HepG2 (cell line): ENCODE data around the gene SFT2D1. TPM values are rescaled to one million over a fixed set of nuclear protein-coding genes. Genes with fewer than 3 reads are reported as not detected.
A peak's percentile ranks its signal among the peaks of the same experiment; 100 is the strongest.
"Not testable (repeated sequence)": the region's sequence is repeated elsewhere in the genome, so short reads cannot be mapped to it uniquely, and the experiment has no call there.

ENCODE experiments used
- ELF4 ChIP-seq: sonication (generic); formaldehyde crosslinking; IDR thresholded peaks from 2 replicates; pipeline ENCODE4 v1.5.0; 2020; ENCODE audit warnings: missing genetic modification reagents, mild to moderate bottlenecking, moderate library complexity, borderline replicate concordance
- FOXA3 ChIP-seq: IDR thresholded peaks from 2 replicates; pipeline ENCODE4 v1.6.1; 2016; ENCODE audit warnings: missing genetic modification reagents, missing compliant biosample characterization
- GFI1 ChIP-seq: sonication (generic); formaldehyde crosslinking; IDR thresholded peaks from 2 replicates; pipeline ENCODE4 v1.5.0; 2020; ENCODE audit warnings: missing genetic modification reagents, mild to moderate bottlenecking, borderline replicate concordance
- HNF1A ChIP-seq, 2 experiments: sonication (generic) in 1 of 2; formaldehyde crosslinking in 1 of 2; IDR thresholded peaks; 2 replicates each; pipeline versions ENCODE4 v1.4.0 to v1.6.1; 2016 to 2020; ENCODE audit warnings: borderline replicate concordance in 1 of 2, low read depth in 1 of 2, mild to moderate bottlenecking in 1 of 2, missing genetic modification reagents in 1 of 2
- KAT7 ChIP-seq: IDR thresholded peaks from 2 replicates; pipeline ENCODE4 v1.6.1; 2018; ENCODE audit warnings: borderline replicate concordance, missing compliant biosample characterization
- KDM2A ChIP-seq: sonication (generic); formaldehyde crosslinking; IDR thresholded peaks from 2 replicates; pipeline ENCODE4 v1.4.0; 2020; ENCODE audit warnings: low read depth, missing genetic modification reagents, borderline replicate concordance
- PITX1 ChIP-seq: sonication (generic); formaldehyde crosslinking; IDR thresholded peaks from 2 replicates; pipeline ENCODE4 v1.5.1; 2020; ENCODE audit warnings: mild to moderate bottlenecking, missing genetic modification reagents
- POGZ ChIP-seq: sonication (generic); formaldehyde crosslinking; IDR thresholded peaks from 2 replicates; pipeline ENCODE4 v1.4.0; 2020; ENCODE audit warnings: mild to moderate bottlenecking, missing genetic modification reagents
- THRA ChIP-seq: sonication (generic); formaldehyde crosslinking; IDR thresholded peaks from 2 replicates; pipeline ENCODE4 v1.4.0; 2020; ENCODE audit warnings: missing genetic modification reagents, borderline replicate concordance
- YEATS2 ChIP-seq: sonication (generic); formaldehyde crosslinking; IDR thresholded peaks from 2 replicates; pipeline ENCODE4 v1.4.0; 2020; ENCODE audit warnings: missing genetic modification reagents, borderline replicate concordance
- ZNF3 ChIP-seq: IDR thresholded peaks from 2 replicates; pipeline ENCODE4 v1.7.0; 2017; ENCODE audit warnings: inconsistent platforms
- ZNF362 ChIP-seq: sonication (generic); formaldehyde crosslinking; IDR thresholded peaks from 2 replicates; pipeline ENCODE4 v1.4.0; 2020; ENCODE audit warnings: missing genetic modification reagents, mild to moderate bottlenecking, borderline replicate concordance
- ZNF619 ChIP-seq: sonication (generic); formaldehyde crosslinking; IDR thresholded peaks from 2 replicates; pipeline ENCODE4 v1.4.0; 2020; ENCODE audit warnings: mild to moderate bottlenecking, missing genetic modification reagents
- polyA plus RNA-seq, 8 experiments: library from polyadenylated mRNA; depleted of rRNA in 3 of 8; stranded (reverse) in 7 of 8; unstranded in 1 of 8; fragments of >200 nt; fragmentation: Illumina TruSeq in 4 of 8; extraction: Trizol in 4 of 8; gene quantifications; 2 replicates each; pipeline versions ENCODE4 v1.2.1 to v1.2.3, GENCODE V29; 2011 to 2016; ENCODE audit warnings: low read depth in 4 of 8, missing spikeins in 1 of 8, mixed read lengths in 1 of 8; ENCODE audit not compliant: insufficient read depth in 1 of 8
- total RNA-seq, 5 experiments: library from RNA; depleted of rRNA; stranded (reverse); fragments of >200 nt; fragmentation: Illumina TruSeq; extraction: Trizol; gene quantifications; 2 replicates each; pipeline ENCODE4 v1.2.3, GENCODE V29; 2016; ENCODE audit warnings: low read depth in 1 of 5
- TF ChIP-seq, protein P1 (sequence below): sonication (generic); formaldehyde crosslinking; IDR thresholded peaks from 2 replicates; pipeline ENCODE4 v1.5.1; 2020; ENCODE audit warnings: mild to moderate bottlenecking, missing genetic modification reagents, borderline replicate concordance

Gene SFT2D1
- total and polyA plus RNA-seq, 2 of the 13 experiments (the other 11 are each of a cell fraction or from before 2014, with no cell fraction given) = 115 to 147 TPM

DNA sequence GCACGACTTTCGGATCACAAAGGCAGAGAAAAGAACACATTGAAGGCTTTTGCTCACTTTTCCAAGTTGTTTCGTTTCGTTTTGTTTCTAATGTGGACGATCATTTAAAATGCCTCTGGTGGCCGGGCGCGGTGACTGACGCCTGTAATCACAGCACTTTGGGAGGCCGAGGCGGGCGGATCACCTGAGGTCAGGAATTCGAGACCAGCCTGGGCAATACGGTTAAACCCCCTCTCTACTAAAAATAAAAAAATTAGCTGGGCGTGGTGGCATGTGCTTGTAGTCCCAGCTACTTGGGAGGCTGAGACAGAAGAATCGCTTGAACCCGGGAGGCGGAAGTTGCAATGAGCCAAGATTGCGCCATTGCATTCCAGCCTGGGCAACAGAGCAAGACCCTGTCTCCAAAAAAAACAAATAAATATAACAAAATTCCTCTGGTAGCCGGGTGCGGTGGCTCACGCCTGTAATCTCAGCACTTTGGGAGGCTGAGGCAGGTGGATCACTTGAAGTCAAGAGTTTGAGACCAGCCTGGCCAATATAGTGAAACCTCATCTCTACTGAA is 41.5 kb upstream of the SFT2D1 start (continued):
- not testable (repeated sequence) for TF ChIP-seq HNF1A (IDR thresholded peaks at IDR 0.05; ENCODE audit: low read depth)
- peak; percentile 50; the same call in 1 of the 2 replicates for TF ChIP-seq HNF1A (CRISPR knock-in tag; IDR thresholded peaks at IDR 0.05; ENCODE audit: borderline replicate concordance)
- 0 out of 2 replicates have a peak, but pooled peaks have one; percentile 8 for TF ChIP-seq ZNF619
- TF ChIP-seq GFI1 = 0 out of 2 replicates have a peak, but pooled peaks have one; percentile 15
- TF ChIP-seq, protein P1, sequence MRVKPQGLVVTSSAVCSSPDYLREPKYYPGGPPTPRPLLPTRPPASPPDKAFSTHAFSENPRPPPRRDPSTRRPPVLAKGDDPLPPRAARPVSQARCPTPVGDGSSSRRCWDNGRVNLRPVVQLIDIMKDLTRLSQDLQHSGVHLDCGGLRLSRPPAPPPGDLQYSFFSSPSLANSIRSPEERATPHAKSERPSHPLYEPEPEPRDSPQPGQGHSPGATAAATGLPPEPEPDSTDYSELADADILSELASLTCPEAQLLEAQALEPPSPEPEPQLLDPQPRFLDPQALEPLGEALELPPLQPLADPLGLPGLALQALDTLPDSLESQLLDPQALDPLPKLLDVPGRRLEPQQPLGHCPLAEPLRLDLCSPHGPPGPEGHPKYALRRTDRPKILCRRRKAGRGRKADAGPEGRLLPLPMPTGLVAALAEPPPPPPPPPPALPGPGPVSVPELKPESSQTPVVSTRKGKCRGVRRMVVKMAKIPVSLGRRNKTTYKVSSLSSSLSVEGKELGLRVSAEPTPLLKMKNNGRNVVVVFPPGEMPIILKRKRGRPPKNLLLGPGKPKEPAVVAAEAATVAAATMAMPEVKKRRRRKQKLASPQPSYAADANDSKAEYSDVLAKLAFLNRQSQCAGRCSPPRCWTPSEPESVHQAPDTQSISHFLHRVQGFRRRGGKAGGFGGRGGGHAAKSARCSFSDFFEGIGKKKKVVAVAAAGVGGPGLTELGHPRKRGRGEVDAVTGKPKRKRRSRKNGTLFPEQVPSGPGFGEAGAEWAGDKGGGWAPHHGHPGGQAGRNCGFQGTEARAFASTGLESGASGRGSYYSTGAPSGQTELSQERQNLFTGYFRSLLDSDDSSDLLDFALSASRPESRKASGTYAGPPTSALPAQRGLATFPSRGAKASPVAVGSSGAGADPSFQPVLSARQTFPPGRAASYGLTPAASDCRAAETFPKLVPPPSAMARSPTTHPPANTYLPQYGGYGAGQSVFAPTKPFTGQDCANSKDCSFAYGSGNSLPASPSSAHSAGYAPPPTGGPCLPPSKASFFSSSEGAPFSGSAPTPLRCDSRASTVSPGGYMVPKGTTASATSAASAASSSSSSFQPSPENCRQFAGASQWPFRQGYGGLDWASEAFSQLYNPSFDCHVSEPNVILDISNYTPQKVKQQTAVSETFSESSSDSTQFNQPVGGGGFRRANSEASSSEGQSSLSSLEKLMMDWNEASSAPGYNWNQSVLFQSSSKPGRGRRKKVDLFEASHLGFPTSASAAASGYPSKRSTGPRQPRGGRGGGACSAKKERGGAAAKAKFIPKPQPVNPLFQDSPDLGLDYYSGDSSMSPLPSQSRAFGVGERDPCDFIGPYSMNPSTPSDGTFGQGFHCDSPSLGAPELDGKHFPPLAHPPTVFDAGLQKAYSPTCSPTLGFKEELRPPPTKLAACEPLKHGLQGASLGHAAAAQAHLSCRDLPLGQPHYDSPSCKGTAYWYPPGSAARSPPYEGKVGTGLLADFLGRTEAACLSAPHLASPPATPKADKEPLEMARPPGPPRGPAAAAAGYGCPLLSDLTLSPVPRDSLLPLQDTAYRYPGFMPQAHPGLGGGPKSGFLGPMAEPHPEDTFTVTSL (CRISPR knock-in tag) = 0 out of 2 replicates have a peak, but pooled peaks have one; percentile 9
- peak; percentile 62 for TF ChIP-seq POGZ
- TF ChIP-seq FOXA3 (CRISPR knock-in tag) = 0 out of 2 replicates have a peak, but pooled peaks have one; percentile 11
- TF ChIP-seq ZNF362 = peak; percentile 28; the same call in 1 of the 2 replicates
- peak; percentile 90; the same call in 1 of the 2 replicates for TF ChIP-seq ELF4 (CRISPR knock-in tag)
- peak; percentile 47; the same call in 1 of the 2 replicates for TF ChIP-seq THRA (CRISPR knock-in tag)
- TF ChIP-seq PITX1 (CRISPR knock-in tag) = 0 out of 2 replicates have a peak, but pooled peaks have one; percentile 5
- peak; percentile 56; the same call in 1 of the 2 replicates for TF ChIP-seq YEATS2 (CRISPR knock-in tag)
- TF ChIP-seq KAT7 (CRISPR knock-in tag) = peak; percentile 89
- peak; percentile 82 for TF ChIP-seq ZNF3
- peak; percentile 42; the same call in 1 of the 2 replicates for TF ChIP-seq KDM2A (CRISPR knock-in tag)
